ENCODE measurements around the gene TMPRSS9. TPM values are rescaled to one million over a fixed set of nuclear protein-coding genes. Genes with fewer than 3 reads are reported as not detected.

The TMPRSS9 gene
- total and polyA plus RNA-seq, 2 of the 13 experiments (the other 11 are each of a cell fraction or from before 2014, with no cell fraction given) = 2.5 to 5.2 TPM

GRCh38 chr19:2335848-2336247 lies 24.2 kb upstream of the TMPRSS9 start:
- peaks cover 37% of the 10 kb centered on the region for H3K4me1 ChIP-seq (ENCODE audit: insufficient read depth, low read length)
- H3K27ac ChIP-seq (ENCODE audit: extremely low read length, insufficient read depth, low read length) = no peak overlapping the region
- no peak overlapping the region for H3K4me2 ChIP-seq (ENCODE audit: low read depth, low read length)
- no peak for FAIRE-seq
- peak; percentile 10 for TF ChIP-seq TEAD3 (CRISPR knock-in tag; optimal IDR thresholded peaks at IDR 0.05; ENCODE audit: borderline replicate concordance)
- no peak for TF ChIP-seq ZNF350 (CRISPR knock-in tag; IDR thresholded peaks at IDR 0.05; ENCODE audit: borderline replicate concordance, low read depth)
- peak; percentile 98 for TF ChIP-seq MNT (IDR thresholded peaks at IDR 0.05)
- ATAC-seq = no peak
- H3K79me2 ChIP-seq (ENCODE audit: insufficient read depth, low read length) = peaks cover 10% of the 10 kb centered on the region
- WGBS (ENCODE audit: low lambda C conversion rate) = 95% methylated on average over 3 of the region's 3 CpGs
- ChIA-PET CTCF (ENCODE audit: low intra/inter-chr PET ratio, low total read pairs) (no interaction called here), POLR2A (no interaction called here)
- DNase-seq (ENCODE audit: low spot score) = no peak
- no peak overlapping the region for H3K9ac ChIP-seq (ENCODE audit: insufficient read depth, low read depth, low read length)
- H3K36me3 ChIP-seq (replicated peaks in 1 of 2; ENCODE audit: control insufficient read depth in 1 of 2, insufficient read depth in 2 of 2, low read length in 2 of 2) = no peaks in the 10 kb centered on the region; a peak in 1 of 5 replicates
- H3K27me3 ChIP-seq (ENCODE audit: control insufficient read depth in 1 of 2, insufficient read depth in 2 of 2, low read length in 2 of 2) = no peaks in the 10 kb centered on the region
- H3K4me3 ChIP-seq (replicated peaks in 1 of 3; ENCODE audit: insufficient read depth in 1 of 3, low read depth in 2 of 3, low read length in 3 of 3) = no peak overlapping the region
- intact Hi-C loops (cut with micrococcal nuclease; ENCODE audit: unreplicated experiment) (no loop called here), in situ Hi-C loops (cut with HindIII; ENCODE audit: extremely low pct_ligation_motif_present, low pct_unique_long_range_greater_than_20kb) (no loop called here)
- H4K20me1 ChIP-seq (ENCODE audit: insufficient read depth, low read length) = peaks cover 6% of the 10 kb centered on the region; the same call in 1 of the 2 replicates
- no peak overlapping the region for H2AFZ ChIP-seq (ENCODE audit: low read length)
- no peaks in the 10 kb centered on the region for H3K9me3 ChIP-seq (ENCODE audit: low read length)
- BruUV-seq (replicated peaks) = no TSS peak

GRCh38 chr19:2336528-2337328 lies 23.3 kb upstream of the TMPRSS9 start:
- Histone ChIP-seq H3K36me3 (replicated peaks in 1 of 2; ENCODE audit: control insufficient read depth in 1 of 2, insufficient read depth in 2 of 2, low read length in 2 of 2) (no peaks in the 10 kb centered on the region; a peak in 2 of 5 replicates), H3K9me3 (ENCODE audit: low read length) (no peaks in the 10 kb centered on the region), H3K4me2 (ENCODE audit: low read depth, low read length) (no peak overlapping the region), H2AFZ (ENCODE audit: low read length) (no peak overlapping the region), H3K4me1 (ENCODE audit: insufficient read depth, low read length) (peaks cover 28% of the 10 kb centered on the region), H3K27ac (ENCODE audit: extremely low read length, insufficient read depth, low read length) (no peak overlapping the region), H3K9ac (ENCODE audit: insufficient read depth, low read depth, low read length) (no peak overlapping the region), H3K27me3 (ENCODE audit: control insufficient read depth in 1 of 2, insufficient read depth in 2 of 2, low read length in 2 of 2) (no peaks in the 10 kb centered on the region), H3K4me3 (replicated peaks in 1 of 3; ENCODE audit: insufficient read depth in 1 of 3, low read depth in 2 of 3, low read length in 3 of 3) (no peak overlapping the region), H3K79me2 (ENCODE audit: insufficient read depth, low read length) (peaks cover 6% of the 10 kb centered on the region), H4K20me1 (ENCODE audit: insufficient read depth, low read length) (peaks cover 6% of the 10 kb centered on the region; the same call in 1 of the 2 replicates)
- intact Hi-C loops (cut with micrococcal nuclease; ENCODE audit: unreplicated experiment) = no loop called here
- no peak; the same call in 2 of the 3 replicates for ATAC-seq
- ChIA-PET CTCF (ENCODE audit: low intra/inter-chr PET ratio, low total read pairs) (no interaction called here), POLR2A (no interaction called here)
- no TSS peak for BruUV-seq (replicated peaks)
- TF ChIP-seq ZNF660 (CRISPR knock-in tag; IDR thresholded peaks at IDR 0.05; ENCODE audit: borderline replicate concordance, low read depth) (no peak), RBFOX2 (IDR thresholded peaks at IDR 0.05; ENCODE audit: low read depth, low read length) (peak; percentile 23; the same call in 1 of the 2 replicates), MNT (IDR thresholded peaks at IDR 0.05) (peak; percentile 93)
- in situ Hi-C loops (cut with HindIII; ENCODE audit: extremely low pct_ligation_motif_present, low pct_unique_long_range_greater_than_20kb) = no loop called here
- WGBS (ENCODE audit: low lambda C conversion rate) = 97% methylated on average over 19 of the region's 33 CpGs
- FAIRE-seq = no peak
- no peak for DNase-seq (ENCODE audit: low spot score)
